SK-N-SH (cell line): ENCODE data around the gene CHD5.

Experiments
- MAX ChIP-seq: IDR thresholded peaks from 2 replicates; pipeline ENCODE4 v1.4.0; 2012; ENCODE audit warnings: low read depth
- POLR2AphosphoS5 ChIP-seq: IDR thresholded peaks from 2 replicates; pipeline ENCODE4 v1.6.1; 2012; ENCODE audit warnings: low read depth, low read length
- TF ChIP-seq, protein P1 (sequence below): fragments of 200-600 bp; sonication (generic); IDR thresholded peaks from 2 replicates; pipeline ENCODE4 v1.6.1; 2017; ENCODE audit warnings: antibody characterized with exemption, mild to moderate bottlenecking, moderate library complexity
- TF ChIP-seq, protein P2 (sequence below): fragments of 150-350 bp; IDR thresholded peaks from 2 replicates; pipeline ENCODE4 v1.6.1; 2017; ENCODE audit warnings: antibody characterized with exemption, low read length, low read depth, borderline replicate concordance

GRCh38 chr1:6065093-6065858, 114.8 kb downstream of the CHD5 start:
- TF ChIP-seq, protein P1, sequence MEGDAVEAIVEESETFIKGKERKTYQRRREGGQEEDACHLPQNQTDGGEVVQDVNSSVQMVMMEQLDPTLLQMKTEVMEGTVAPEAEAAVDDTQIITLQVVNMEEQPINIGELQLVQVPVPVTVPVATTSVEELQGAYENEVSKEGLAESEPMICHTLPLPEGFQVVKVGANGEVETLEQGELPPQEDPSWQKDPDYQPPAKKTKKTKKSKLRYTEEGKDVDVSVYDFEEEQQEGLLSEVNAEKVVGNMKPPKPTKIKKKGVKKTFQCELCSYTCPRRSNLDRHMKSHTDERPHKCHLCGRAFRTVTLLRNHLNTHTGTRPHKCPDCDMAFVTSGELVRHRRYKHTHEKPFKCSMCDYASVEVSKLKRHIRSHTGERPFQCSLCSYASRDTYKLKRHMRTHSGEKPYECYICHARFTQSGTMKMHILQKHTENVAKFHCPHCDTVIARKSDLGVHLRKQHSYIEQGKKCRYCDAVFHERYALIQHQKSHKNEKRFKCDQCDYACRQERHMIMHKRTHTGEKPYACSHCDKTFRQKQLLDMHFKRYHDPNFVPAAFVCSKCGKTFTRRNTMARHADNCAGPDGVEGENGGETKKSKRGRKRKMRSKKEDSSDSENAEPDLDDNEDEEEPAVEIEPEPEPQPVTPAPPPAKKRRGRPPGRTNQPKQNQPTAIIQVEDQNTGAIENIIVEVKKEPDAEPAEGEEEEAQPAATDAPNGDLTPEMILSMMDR: no peak
- TF ChIP-seq MAX: no peak
- TF ChIP-seq POLR2AphosphoS5: no peak
- TF ChIP-seq, protein P2, sequence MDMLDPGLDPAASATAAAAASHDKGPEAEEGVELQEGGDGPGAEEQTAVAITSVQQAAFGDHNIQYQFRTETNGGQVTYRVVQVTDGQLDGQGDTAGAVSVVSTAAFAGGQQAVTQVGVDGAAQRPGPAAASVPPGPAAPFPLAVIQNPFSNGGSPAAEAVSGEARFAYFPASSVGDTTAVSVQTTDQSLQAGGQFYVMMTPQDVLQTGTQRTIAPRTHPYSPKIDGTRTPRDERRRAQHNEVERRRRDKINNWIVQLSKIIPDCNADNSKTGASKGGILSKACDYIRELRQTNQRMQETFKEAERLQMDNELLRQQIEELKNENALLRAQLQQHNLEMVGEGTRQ: no peak
